HepG2 (cell line): ENCODE measurements around the gene NUDT22. TPM values are rescaled to one million over a fixed set of nuclear protein-coding genes. Genes with fewer than 3 reads are reported as not detected.

Experiments used
- CENPT ChIP-seq: sonication (generic); formaldehyde crosslinking; IDR thresholded peaks from 2 replicates; pipeline ENCODE4 v1.8.0; 2022; ENCODE audit warnings: low read depth, mild to moderate bottlenecking, moderate library complexity, missing genetic modification reagents
- ELK4 ChIP-seq: sonication (generic); formaldehyde crosslinking; IDR thresholded peaks from 2 replicates; pipeline ENCODE4 v1.9.0; 2021; ENCODE audit warnings: missing genetic modification reagents, borderline replicate concordance
- HHEX ChIP-seq: IDR thresholded peaks from 2 replicates; pipeline ENCODE4 v1.6.1; 2016; ENCODE audit warnings: control low read depth
- HNRNPL ChIP-seq: fragments of 200-400 bp; formaldehyde crosslinking; IDR thresholded peaks from 2 replicates; pipeline ENCODE4 v1.6.1; 2017; ENCODE audit warnings: mild to moderate bottlenecking, low read depth, low read length
- IRF2 ChIP-seq: IDR thresholded peaks from 2 replicates; pipeline ENCODE4 v1.6.1; 2018; ENCODE audit warnings: missing genetic modification reagents, missing compliant biosample characterization
- MED8 ChIP-seq: sonication (generic); formaldehyde crosslinking; IDR thresholded peaks from 2 replicates; pipeline ENCODE4 v1.8.1; 2023; ENCODE audit warnings: mild to moderate bottlenecking, missing genetic modification reagents; ENCODE audit not compliant: insufficient replicate concordance
- PAF1 ChIP-seq: IDR thresholded peaks from 2 replicates; pipeline ENCODE4 v1.6.1; 2016; ENCODE audit warnings: missing genetic modification reagents, missing compliant biosample characterization
- SPEN ChIP-seq: sonication (generic); formaldehyde crosslinking; IDR thresholded peaks from 2 replicates; pipeline ENCODE4 v1.5.1; 2020; ENCODE audit warnings: low read depth, mild to moderate bottlenecking, missing genetic modification reagents
- SRSF9 ChIP-seq: fragments of 200-400 bp; formaldehyde crosslinking; IDR thresholded peaks from 2 replicates; pipeline ENCODE4 v1.6.1; 2018; ENCODE audit warnings: borderline replicate concordance, mild to moderate bottlenecking, low read depth, low read length; ENCODE audit not compliant: insufficient read depth, poor library complexity, severe bottlenecking
- TBX2 ChIP-seq: sonication (generic); formaldehyde crosslinking; IDR thresholded peaks from 2 replicates; pipeline ENCODE4 v1.5.0; 2020; ENCODE audit warnings: missing genetic modification reagents, mild to moderate bottlenecking, borderline replicate concordance
- TCF7 ChIP-seq: sonication (generic); IDR thresholded peaks from 2 replicates; pipeline ENCODE4 v1.6.1; 2016; ENCODE audit warnings: antibody characterized with exemption, low read depth
- TGIF2 ChIP-seq: IDR thresholded peaks from 2 replicates; pipeline ENCODE4 v1.6.1; 2016; ENCODE audit warnings: control low read depth, missing compliant biosample characterization
- USF2 ChIP-seq, 2 experiments: sonication (generic) in 1 of 2; formaldehyde crosslinking in 1 of 2; IDR thresholded peaks; 2 replicates each; pipeline versions ENCODE4 v1.5.1 to v1.6.1; 2011 to 2020; ENCODE audit warnings: borderline replicate concordance in 1 of 2, low read depth in 1 of 2, low read length in 1 of 2, mild to moderate bottlenecking in 1 of 2, missing genetic modification reagents in 1 of 2, moderate library complexity in 1 of 2
- ZNF101 ChIP-seq: sonication (generic); formaldehyde crosslinking; IDR thresholded peaks from 2 replicates; pipeline ENCODE4 v1.4.0; 2020; ENCODE audit warnings: mild to moderate bottlenecking, low read depth, missing genetic modification reagents, borderline replicate concordance
- ZNF138 ChIP-seq: sonication (generic); formaldehyde crosslinking; IDR thresholded peaks from 2 replicates; pipeline ENCODE4 v1.5.0; 2020; ENCODE audit warnings: mild to moderate bottlenecking, low read depth, missing genetic modification reagents
- ZNF234 ChIP-seq: sonication (generic); formaldehyde crosslinking; conservative IDR thresholded peaks from 2 replicates; pipeline ENCODE4 v1.5.1; 2020; ENCODE audit warnings: mild to moderate bottlenecking, missing genetic modification reagents
- ZNF251 ChIP-seq: sonication (generic); formaldehyde crosslinking; IDR thresholded peaks from 2 replicates; pipeline ENCODE4 v1.9.0; 2021; ENCODE audit warnings: mild to moderate bottlenecking, missing genetic modification reagents
- ZNF350 ChIP-seq: sonication (generic); formaldehyde crosslinking; IDR thresholded peaks from 2 replicates; pipeline ENCODE4 v1.4.0; 2020; ENCODE audit warnings: mild to moderate bottlenecking, low read depth, missing genetic modification reagents, borderline replicate concordance
- ZNF530 ChIP-seq: sonication (generic); formaldehyde crosslinking; IDR thresholded peaks from 2 replicates; pipeline ENCODE4 v1.5.0; 2020; ENCODE audit warnings: low read depth, mild to moderate bottlenecking, missing genetic modification reagents
- ZNF569 ChIP-seq: sonication (generic); formaldehyde crosslinking; IDR thresholded peaks from 2 replicates; pipeline ENCODE4 v1.5.0; 2020; ENCODE audit warnings: mild to moderate bottlenecking, missing genetic modification reagents, moderate library complexity, borderline replicate concordance
- ZNF674 ChIP-seq: sonication (generic); formaldehyde crosslinking; IDR thresholded peaks from 2 replicates; pipeline ENCODE4 v1.5.0; 2020; ENCODE audit warnings: low read depth, mild to moderate bottlenecking, missing genetic modification reagents
- ZNF703 ChIP-seq: sonication (generic); formaldehyde crosslinking; IDR thresholded peaks from 2 replicates; pipeline ENCODE4 v1.5.1; 2020; ENCODE audit warnings: missing genetic modification reagents, mild to moderate bottlenecking, moderate library complexity, borderline replicate concordance
- ZNF784 ChIP-seq: sonication (generic); formaldehyde crosslinking; IDR thresholded peaks from 2 replicates; pipeline ENCODE4 v1.5.1; 2020; ENCODE audit warnings: missing genetic modification reagents, mild to moderate bottlenecking, borderline replicate concordance
- polyA plus RNA-seq, 8 experiments: library from polyadenylated mRNA; depleted of rRNA in 3 of 8; stranded (reverse) in 7 of 8; unstranded in 1 of 8; fragments of >200 nt; fragmentation: Illumina TruSeq in 4 of 8; extraction: Trizol in 4 of 8; gene quantifications; 2 replicates each; pipeline versions ENCODE4 v1.2.1 to v1.2.3, GENCODE V29; 2011 to 2016; ENCODE audit warnings: low read depth in 4 of 8, missing spikeins in 1 of 8, mixed read lengths in 1 of 8; ENCODE audit not compliant: insufficient read depth in 1 of 8
- total RNA-seq, 5 experiments: library from RNA; depleted of rRNA; stranded (reverse); fragments of >200 nt; fragmentation: Illumina TruSeq; extraction: Trizol; gene quantifications; 2 replicates each; pipeline ENCODE4 v1.2.3, GENCODE V29; 2016; ENCODE audit warnings: low read depth in 1 of 5
- TF ChIP-seq, protein P1 (sequence below): sonication (generic); formaldehyde crosslinking; IDR thresholded peaks from 2 replicates; pipeline ENCODE4 v1.4.0; 2020; ENCODE audit warnings: mild to moderate bottlenecking, missing genetic modification reagents

NUDT22 gene
- total and polyA plus RNA-seq, 2 of the 13 experiments (the other 11 are each of a cell fraction or from before 2014, with no cell fraction given): 33.5 to 39.8 TPM

GRCh38 chr11:64226507-64227051 is 505 bp downstream of the NUDT22 start (continued):
- TF ChIP-seq ZNF703 (CRISPR knock-in tag): no peak
- TF ChIP-seq, protein P1, sequence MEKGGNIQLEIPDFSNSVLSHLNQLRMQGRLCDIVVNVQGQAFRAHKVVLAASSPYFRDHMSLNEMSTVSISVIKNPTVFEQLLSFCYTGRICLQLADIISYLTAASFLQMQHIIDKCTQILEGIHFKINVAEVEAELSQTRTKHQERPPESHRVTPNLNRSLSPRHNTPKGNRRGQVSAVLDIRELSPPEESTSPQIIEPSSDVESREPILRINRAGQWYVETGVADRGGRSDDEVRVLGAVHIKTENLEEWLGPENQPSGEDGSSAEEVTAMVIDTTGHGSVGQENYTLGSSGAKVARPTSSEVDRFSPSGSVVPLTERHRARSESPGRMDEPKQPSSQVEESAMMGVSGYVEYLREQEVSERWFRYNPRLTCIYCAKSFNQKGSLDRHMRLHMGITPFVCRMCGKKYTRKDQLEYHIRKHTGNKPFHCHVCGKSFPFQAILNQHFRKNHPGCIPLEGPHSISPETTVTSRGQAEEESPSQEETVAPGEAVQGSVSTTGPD (CRISPR knock-in tag): no peak
- no peak for TF ChIP-seq SRSF9
- TF ChIP-seq ELK4 (CRISPR knock-in tag): no peak
- no peak for TF ChIP-seq PAF1 (CRISPR knock-in tag)
- no peak for TF ChIP-seq TGIF2 (CRISPR knock-in tag)
- no peak for TF ChIP-seq ZNF138 (CRISPR knock-in tag)
- no peak for TF ChIP-seq USF2 (IDR thresholded peaks at IDR 0.05; ENCODE audit: low read depth, low read length)
- TF ChIP-seq USF2 (CRISPR knock-in tag; IDR thresholded peaks at IDR 0.05; ENCODE audit: borderline replicate concordance): no peak; the same call in 1 of the 2 replicates
- TF ChIP-seq ZNF530: no peak
- TF ChIP-seq ZNF569: no peak
- peak; percentile 11; the same call in 1 of the 2 replicates for TF ChIP-seq SPEN (CRISPR knock-in tag)
- no peak; the same call in 1 of the 2 replicates for TF ChIP-seq ZNF350 (CRISPR knock-in tag)
- no peak for TF ChIP-seq HHEX (CRISPR knock-in tag)
- no peak for TF ChIP-seq IRF2
- TF ChIP-seq ZNF674 (CRISPR knock-in tag): no peak
- TF ChIP-seq CENPT (CRISPR knock-in tag): no peak
- TF ChIP-seq TCF7: no peak
- TF ChIP-seq ZNF784 (CRISPR knock-in tag): peak; percentile 68; the same call in 1 of the 2 replicates
- no peak for TF ChIP-seq ZNF251 (CRISPR knock-in tag)
- peak; percentile 85 for TF ChIP-seq HNRNPL
- no peak for TF ChIP-seq ZNF234 (CRISPR knock-in tag)
- TF ChIP-seq TBX2 (CRISPR knock-in tag): no peak
- TF ChIP-seq MED8 (CRISPR knock-in tag): no peak
- no peak for TF ChIP-seq ZNF101
